HCT116 (cell line): Measurements from ENCODE around the gene CISD3. TPM values are rescaled to one million over a fixed set of nuclear protein-coding genes. Genes with fewer than 3 reads are reported as not detected.
"Not testable (repeated sequence)": the region's sequence is repeated elsewhere in the genome, so short reads cannot be mapped to it uniquely, and the experiment has no call there.

Experiments
- ATAC-seq: fragments of 200-7000 bp; cut with Tn5 transposase; 2 replicates; pipeline ENCODE4 v1.9.1; 2020; ENCODE audit warnings: mild to moderate bottlenecking, moderate library complexity
- BruUV-seq: library from RNA; stranded (reverse); fragments of 400-500 nt; replicated peaks from 2 replicates; lab custom pipeline; 2021; lab: Mats Ljungman, UMichigan
- CTCF ChIA-PET: fragments of 300-600 bp; sonication (Branson Sonifier 250); formaldehyde crosslinking; loops from one replicate; lab custom pipeline; 2021; ENCODE audit warnings: antibody characterized with exemption; lab: Charles Lee
- POLR2A ChIA-PET: fragments of 300-600, 350-600 bp; sonication (Branson Sonifier 250); formaldehyde crosslinking; loops from one replicate; lab custom pipeline; 2021; ENCODE audit warnings: antibody characterized with exemption; lab: Charles Lee
- RAD21 ChIA-PET, 2 experiments: fragments of 300-600 bp; sonication (Branson Sonifier 250); formaldehyde crosslinking; loops; one replicate each; lab custom pipeline; 2023; ENCODE audit warnings: low total read pairs in 2 of 2; ENCODE audit not compliant: uncharacterized antibody in 2 of 2, unreplicated experiment in 2 of 2, low non-redundant PET in 1 of 2; lab: Charles Lee
- DNase-seq: peaks from one replicate; pipeline ENCODE4 v3.0.0-alpha.2; 2010; ENCODE audit warnings: low read depth, low spot score
- H2AFZ ChIP-seq: fragments of 200-600 bp; shearing (Covaris generic), sonication (generic); 2 replicates; pipeline ENCODE4 v1.6.1; 2017; ENCODE audit warnings: low read depth, mixed run types, mixed read lengths, antibody characterized with exemption, low read length; ENCODE audit not compliant: poor library complexity, severe bottlenecking
- H3K27ac ChIP-seq: 2 replicates; pipeline ENCODE4 v1.5.1; 2012; ENCODE audit warnings: low read depth, low read length
- H3K27me3 ChIP-seq: fragments of 200-600 bp; sonication (generic); 2 replicates; pipeline ENCODE4 v1.6.1; 2016; ENCODE audit warnings: mixed run types, low read length, mixed read lengths; ENCODE audit not compliant: insufficient read depth
- H3K36me3 ChIP-seq, 2 experiments: fragments of 200-500 bp in 1 of 2; fragments of 200-600 bp in 1 of 2; sonication (Bioruptor generic) in 1 of 2; sonication (generic) in 1 of 2; 2 replicates each; pipeline versions ENCODE4 v1.5.1 to v1.6.1; 2014 to 2016; ENCODE audit warnings: low read length in 2 of 2, inconsistent platforms in 1 of 2, mixed read lengths in 1 of 2, mixed run types in 1 of 2; ENCODE audit not compliant: insufficient read depth in 2 of 2, control insufficient read depth in 1 of 2
- H3K4me1 ChIP-seq, 2 experiments: fragments of 200-600 bp in 1 of 2; sonication (generic) in 1 of 2; 2 replicates each; pipeline versions ENCODE4 v1.5.1 to v1.6.1; 2012 to 2017; ENCODE audit warnings: low read length in 2 of 2, inconsistent platforms in 1 of 2, mild to moderate bottlenecking in 1 of 2, mixed read lengths in 1 of 2, mixed run types in 1 of 2, moderate library complexity in 1 of 2; ENCODE audit not compliant: insufficient read depth in 2 of 2, control insufficient read depth in 1 of 2
- H3K4me2 ChIP-seq: fragments of 200-600 bp; sonication (generic); 2 replicates; pipeline ENCODE4 v1.6.1; 2017; ENCODE audit warnings: mixed run types, low read length, mixed read lengths
- H3K4me3 ChIP-seq, 2 experiments: fragments of 200-600 bp in 1 of 2; sonication (generic) in 1 of 2; replicated peaks in 1 of 2; 2 replicates each; pipeline ENCODE4 v1.5.1; 2011 to 2016; ENCODE audit warnings: low read length in 2 of 2, control low read depth in 1 of 2, low read depth in 1 of 2, mild to moderate bottlenecking in 1 of 2, mixed read lengths in 1 of 2, mixed run types in 1 of 2
- H3K79me2 ChIP-seq: fragments of 200-600 bp; sonication (generic); 2 replicates; pipeline ENCODE4 v1.6.1; 2017; ENCODE audit warnings: mild to moderate bottlenecking, mixed run types, low read length, moderate library complexity, mixed read lengths; ENCODE audit not compliant: insufficient read depth
- H3K9ac ChIP-seq: fragments of 200-600 bp; sonication (generic); 2 replicates; pipeline ENCODE4 v1.6.1; 2016; ENCODE audit warnings: low read length, mixed read lengths
- H3K9me2 ChIP-seq: fragments of 200-600 bp; sonication (generic), shearing (Covaris generic); 2 replicates; pipeline ENCODE4 v1.6.1; 2017; ENCODE audit warnings: mixed run types, mild to moderate bottlenecking, moderate library complexity; ENCODE audit not compliant: insufficient read depth
- H3K9me3 ChIP-seq, 2 experiments: fragments of 200-500 bp in 1 of 2; fragments of 200-600 bp in 1 of 2; sonication (Bioruptor generic) in 1 of 2; sonication (generic) in 1 of 2; 2 replicates each; pipeline ENCODE4 v1.6.1; 2014 to 2017; ENCODE audit warnings: low read length in 2 of 2, mixed read lengths in 2 of 2, inconsistent platforms in 1 of 2, low read depth in 1 of 2, mild to moderate bottlenecking in 1 of 2, mixed run types in 1 of 2, moderate library complexity in 1 of 2; ENCODE audit not compliant: control insufficient read depth in 1 of 2, insufficient read depth in 1 of 2
- H4K20me1 ChIP-seq: fragments of 200-600 bp; sonication (generic), shearing (Covaris generic); 2 replicates; pipeline ENCODE4 v1.6.1; 2017; ENCODE audit warnings: mixed run types, mild to moderate bottlenecking, moderate library complexity; ENCODE audit not compliant: insufficient read depth
- CBX3 ChIP-seq: IDR thresholded peaks from 2 replicates; pipeline ENCODE4 v1.6.1; 2012; ENCODE audit warnings: low read depth
- CEBPB ChIP-seq: IDR thresholded peaks from 2 replicates; pipeline ENCODE4 v1.6.1; 2012; ENCODE audit warnings: low read depth
- CTCF ChIP-seq, 3 experiments: fragments of 200-600 bp in 1 of 3; sonication (generic) in 1 of 3; IDR thresholded peaks in 2 of 3; conservative IDR thresholded peaks in 1 of 3; 2 replicates each; pipeline ENCODE4 v1.5.1; 2012 to 2017; ENCODE audit warnings: low read depth in 2 of 3, low read length in 2 of 3, antibody characterized with exemption in 1 of 3, borderline replicate concordance in 1 of 3, control low read depth in 1 of 3, mild to moderate bottlenecking in 1 of 3, mixed read lengths in 1 of 3, mixed run types in 1 of 3, moderate library complexity in 1 of 3; ENCODE audit not compliant: insufficient read depth in 1 of 3
- EGR1 ChIP-seq: IDR thresholded peaks from 2 replicates; pipeline ENCODE4 v1.6.1; 2012; ENCODE audit warnings: low read depth
- ELF1 ChIP-seq: IDR thresholded peaks from 2 replicates; pipeline ENCODE4 v1.6.1; 2012; ENCODE audit warnings: low read depth, borderline replicate concordance
- EZH2 ChIP-seq: fragments of 200-600 bp; sonication (generic); IDR thresholded peaks from 2 replicates; pipeline ENCODE4 v1.6.1; 2017; ENCODE audit warnings: antibody characterized with exemption, mixed run types
- EZH2phosphoT487 ChIP-seq: fragments of 200-600 bp; IDR thresholded peaks from 2 replicates; pipeline ENCODE4 v1.6.1; 2018; ENCODE audit warnings: antibody characterized with exemption, borderline replicate concordance
- FOSL1 ChIP-seq: IDR thresholded peaks from 2 replicates; pipeline ENCODE4 v1.6.1; 2012; ENCODE audit warnings: low read depth
- JUND ChIP-seq: IDR thresholded peaks from 2 replicates; pipeline ENCODE4 v1.6.1; 2012
- MAX ChIP-seq: IDR thresholded peaks from 2 replicates; pipeline ENCODE4 v1.6.1; 2012
- POLR2AphosphoS5 ChIP-seq: IDR thresholded peaks from 2 replicates; pipeline ENCODE4 v1.6.1; 2011; ENCODE audit warnings: mild to moderate bottlenecking, low read depth, low read length, moderate library complexity
- RAD21 ChIP-seq: IDR thresholded peaks from 2 replicates; pipeline ENCODE4 v1.6.1; 2012; ENCODE audit warnings: low read depth, mild to moderate bottlenecking
- REST ChIP-seq: IDR thresholded peaks from 2 replicates; pipeline ENCODE4 v1.6.1; 2012; ENCODE audit warnings: low read depth
- SIN3A ChIP-seq: IDR thresholded peaks from 2 replicates; pipeline ENCODE4 v1.6.1; 2012; ENCODE audit warnings: low read depth
- SRF ChIP-seq: IDR thresholded peaks from 2 replicates; pipeline ENCODE4 v1.6.1; 2012; ENCODE audit warnings: low read depth
- TCF7L2 ChIP-seq: IDR thresholded peaks from 2 replicates; pipeline ENCODE4 v1.7.0; 2011; ENCODE audit warnings: borderline replicate concordance, inconsistent platforms; ENCODE audit not compliant: insufficient read depth, insufficient read length; ENCODE audit errors: extremely low read depth
- YY1 ChIP-seq: IDR thresholded peaks from 2 replicates; pipeline ENCODE4 v1.6.1; 2011; ENCODE audit warnings: low read length, low read depth, moderate library complexity, mild to moderate bottlenecking; ENCODE audit not compliant: insufficient replicate concordance; ENCODE audit errors: extremely low read depth
- ZFX ChIP-seq: fragments of 450-650 bp; IDR thresholded peaks from 2 replicates; pipeline ENCODE4 v1.6.1; 2017
- ZNF274 ChIP-seq: fragments of 200-500 bp; sonication (Bioruptor generic); IDR thresholded peaks from 2 replicates; pipeline ENCODE4 v1.6.1; 2014; ENCODE audit warnings: mild to moderate bottlenecking, low read depth, low read length, inconsistent platforms
- intact Hi-C: fragments of 100-400 bp; cut with micrococcal nuclease; formaldehyde crosslinking; loops from 2 replicates; pipeline ENCODE4 v1.10.0; 2022
- total RNA-seq: library from RNA; stranded (reverse); gene quantifications from one replicate; pipeline ENCODE4 v1.2.1, GENCODE V29; 2021; ENCODE audit not compliant: unreplicated experiment

The CISD3 gene
- total RNA-seq, 1 experiment from 2014 or later = 50.2 TPM

- H2AFZ ChIP-seq = no peak overlapping the region
- H3K27me3 ChIP-seq = no peaks in the 10 kb centered on the region
- no TSS peak for BruUV-seq
- TF ChIP-seq CEBPB = no peak
- TF ChIP-seq ZNF274 = no peak
- TF ChIP-seq CBX3 = no peak
- no peak for TF ChIP-seq POLR2AphosphoS5
- TF ChIP-seq RAD21 = no peak
- TF ChIP-seq ZFX = no peak
- no peak for TF ChIP-seq REST
- TF ChIP-seq ELF1 = no peak
- TF ChIP-seq EZH2phosphoT487 = no peak
- no peak for TF ChIP-seq JUND
- TF ChIP-seq EGR1 = no peak
- TF ChIP-seq YY1 = no peak
- no peak for TF ChIP-seq TCF7L2
- TF ChIP-seq SRF = no peak
- TF ChIP-seq CTCF (IDR thresholded peaks at IDR 0.05 in 2 of 3, conservative IDR thresholded peaks at IDR 0.05 in 1 of 3; ENCODE audit: borderline replicate concordance in 1 of 3, insufficient read depth in 1 of 3, low read depth in 2 of 3, low read length in 2 of 3) = no peak
- no peak for TF ChIP-seq MAX
- no peak for TF ChIP-seq FOSL1
- TF ChIP-seq EZH2 = no peak
- TF ChIP-seq SIN3A = no peak
- intact Hi-C loops = no loop called here
- DNase-seq (no peak), ATAC-seq (no peak)
- no peak overlapping the region for H3K27ac ChIP-seq
- H3K36me3 ChIP-seq = peaks cover 10 to 18% of the 10 kb centered on the region in 2 experiments
- H3K9ac ChIP-seq = no peak overlapping the region
- H3K4me1 ChIP-seq = peaks cover 3 to 14% of the 10 kb centered on the region in 2 experiments; a peak in 2 of 4 replicates
- CTCF ChIA-PET = no interaction called here
- RAD21 ChIA-PET = no interaction called here
- no peaks in the 10 kb centered on the region for H3K9me3 ChIP-seq
- no peaks in the 10 kb centered on the region for H3K9me2 ChIP-seq
- H4K20me1 ChIP-seq = no peaks in the 10 kb centered on the region
- H3K4me2 ChIP-seq = no peak overlapping the region
- POLR2A ChIA-PET = interaction anchor here (1.1 kb wide), 1 partner anchor 10 kb away, joined by 3 read pairs; no protein-coding TSS in a partner anchor
- no peaks in the 10 kb centered on the region for H3K79me2 ChIP-seq
- no peak overlapping the region for H3K4me3 ChIP-seq
Observed at GRCh38 chr17:38725066-38725465, 5.1 kb upstream of the CISD3 start.

- BruUV-seq, H3K4me3 ChIP-seq, H2AFZ ChIP-seq, H3K4me2 ChIP-seq, POLR2A ChIA-PET, ATAC-seq, CTCF ChIA-PET, H3K27me3 ChIP-seq, H3K27ac ChIP-seq, H3K9me2 ChIP-seq, DNase-seq, H4K20me1 ChIP-seq, RAD21 ChIA-PET, H3K79me2 ChIP-seq, H3K9me3 ChIP-seq, H3K9ac ChIP-seq, intact Hi-C loops: not testable (repeated sequence)
- Histone ChIP-seq H3K4me1 (peaks cover 4 to 18% of the 10 kb centered on the region in 2 experiments; a peak in 3 of 4 replicates), H3K36me3 (peaks cover 8 to 10% of the 10 kb centered on the region in 2 experiments)
Observed at GRCh38 chr17:38726145-38726544, 4.0 kb upstream of the CISD3 start.
